Mucosa of stomach (tissue), 1 donor: Measurements from ENCODE around the gene NKRF.

Experiments used
- H3K27me3 ChIP-seq: one replicate; pipeline ENCODE4 v1.7.0; 2013; ENCODE audit warnings: mild to moderate bottlenecking, low read length; ENCODE audit not compliant: control insufficient read depth, insufficient read depth
- H3K36me3 ChIP-seq: one replicate; pipeline ENCODE4 v1.7.0; 2013; ENCODE audit warnings: low read length; ENCODE audit not compliant: control insufficient read depth, insufficient read depth
- H3K4me1 ChIP-seq: one replicate; pipeline ENCODE4 v1.7.0; 2013; ENCODE audit warnings: mild to moderate bottlenecking, low read length; ENCODE audit not compliant: control insufficient read depth, insufficient read depth
- H3K4me3 ChIP-seq: one replicate; pipeline ENCODE4 v1.7.0; 2013; ENCODE audit warnings: low read length
- H3K9ac ChIP-seq: one replicate; pipeline ENCODE4 v1.7.0; 2013; ENCODE audit warnings: mild to moderate bottlenecking, low read length, moderate library complexity
- H3K9me3 ChIP-seq: one replicate; pipeline ENCODE4 v1.7.0; 2013; ENCODE audit warnings: mild to moderate bottlenecking, low read length, moderate library complexity; ENCODE audit not compliant: control insufficient read depth
- donor health status: Pancreatic carcinoma.

Gene NKRF

DNA sequence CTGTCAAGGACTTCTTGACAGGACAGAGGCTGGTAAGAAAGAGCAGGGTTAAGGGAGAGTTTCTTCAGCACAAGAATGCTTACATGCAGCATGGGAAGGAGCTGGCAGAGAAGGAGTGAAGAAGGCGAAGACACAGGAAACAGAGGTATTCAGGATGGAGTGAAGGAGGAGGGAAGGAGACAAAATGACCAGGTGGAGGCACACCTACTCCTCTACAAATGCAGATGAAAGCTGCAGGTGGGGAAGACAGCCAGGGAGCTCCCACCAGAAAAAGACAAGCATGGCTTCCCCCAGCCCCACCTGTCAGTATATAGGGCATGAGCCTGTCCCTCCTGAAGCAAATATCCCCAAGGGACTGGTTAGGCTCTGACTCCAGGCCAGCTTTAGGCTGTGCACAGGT, 29.6 kb upstream of the NKRF start:
- no peaks in the 10 kb centered on the region for H3K9me3 ChIP-seq
- no peaks in the 10 kb centered on the region for H3K4me1 ChIP-seq
- no peaks in the 10 kb centered on the region for H3K27me3 ChIP-seq
- no peak overlapping the region for H3K9ac ChIP-seq
- H3K4me3 ChIP-seq = no peak overlapping the region
- no peaks in the 10 kb centered on the region for H3K36me3 ChIP-seq

DNA sequence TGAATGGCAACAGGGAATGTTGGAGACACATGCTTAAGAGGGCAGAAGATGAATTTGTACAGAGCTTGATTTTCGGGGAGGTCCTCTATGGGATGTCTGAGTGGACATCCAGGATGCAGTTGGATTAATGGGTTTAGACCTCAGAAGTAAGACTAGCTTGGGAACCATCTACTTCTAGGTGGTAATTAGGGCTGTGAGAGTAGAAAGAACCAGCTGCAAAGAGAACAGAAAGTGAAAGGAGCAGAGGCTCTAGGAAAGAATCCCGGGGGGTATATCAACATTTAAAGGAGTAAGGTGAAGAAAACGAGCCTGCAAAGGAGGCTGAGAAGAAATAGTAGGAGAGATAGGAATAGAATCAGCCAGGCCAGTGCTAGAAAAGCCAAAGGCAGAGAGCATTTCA, 29.0 kb upstream of the NKRF start:
- Histone ChIP-seq H3K9me3 (no peaks in the 10 kb centered on the region), H3K9ac (no peak overlapping the region), H3K4me1 (no peaks in the 10 kb centered on the region), H3K27me3 (no peaks in the 10 kb centered on the region), H3K4me3 (no peak overlapping the region), H3K36me3 (no peaks in the 10 kb centered on the region)

DNA sequence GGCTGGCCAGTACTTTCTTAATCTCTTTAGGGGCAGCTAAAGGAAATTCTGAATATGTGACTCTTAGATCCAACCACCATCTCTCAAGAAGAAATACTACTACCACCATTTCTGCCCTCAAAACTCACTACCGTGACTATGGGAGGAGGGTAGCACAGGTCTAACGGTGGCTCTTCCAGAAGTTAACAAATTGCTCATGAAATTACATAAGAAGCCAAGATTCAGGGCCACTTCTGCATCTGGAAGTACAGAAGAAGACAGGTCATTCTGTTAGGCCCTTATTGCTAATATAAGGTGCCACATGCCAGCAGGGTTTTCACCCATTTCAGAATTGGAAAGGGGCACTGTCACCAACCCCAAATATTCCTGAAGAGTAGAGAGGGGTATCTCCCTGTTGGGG, 19.6 kb upstream of the NKRF start:
- Histone ChIP-seq H3K9ac (no peak overlapping the region), H3K9me3 (no peaks in the 10 kb centered on the region), H3K4me1 (no peaks in the 10 kb centered on the region), H3K36me3 (no peaks in the 10 kb centered on the region), H3K4me3 (no peak overlapping the region), H3K27me3 (no peaks in the 10 kb centered on the region)

DNA sequence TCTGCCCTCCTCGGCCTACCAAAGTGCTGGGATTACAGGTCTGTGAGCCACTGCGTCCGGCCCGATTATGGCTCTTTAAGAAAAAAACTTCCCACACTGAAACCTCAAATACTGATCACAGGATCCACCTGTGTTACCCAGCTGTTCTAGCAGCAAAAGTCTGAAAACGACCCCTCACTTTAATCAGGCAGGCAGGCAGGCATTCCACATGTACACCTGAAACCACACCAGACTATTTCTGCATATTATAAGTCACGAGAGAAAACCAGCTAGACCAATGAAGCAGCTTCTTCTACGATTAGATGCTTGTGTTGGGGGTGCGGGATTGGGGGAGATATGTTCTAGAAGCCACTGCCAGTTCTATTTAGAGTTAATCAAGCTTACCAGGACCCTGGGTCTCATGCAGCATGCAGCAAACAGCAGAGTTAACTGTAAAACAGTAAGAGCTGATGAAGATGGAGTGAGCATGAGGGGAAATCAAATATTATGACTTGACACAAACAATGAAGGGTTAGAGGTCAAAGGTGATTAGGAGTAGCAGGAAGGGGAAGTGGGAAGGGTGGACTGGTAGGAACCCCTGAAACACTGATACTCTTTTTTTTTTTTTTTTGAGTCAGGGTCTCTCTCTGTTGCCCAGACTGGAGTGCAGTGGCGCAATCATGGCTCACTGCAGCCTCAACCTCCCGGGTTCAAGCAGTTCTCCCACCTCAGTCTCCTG, 18.9 kb upstream of the NKRF start:
- no peaks in the 10 kb centered on the region for H3K9me3 ChIP-seq
- no peaks in the 10 kb centered on the region for H3K36me3 ChIP-seq
- no peak overlapping the region for H3K4me3 ChIP-seq
- H3K27me3 ChIP-seq = no peaks in the 10 kb centered on the region
- no peaks in the 10 kb centered on the region for H3K4me1 ChIP-seq
- H3K9ac ChIP-seq = no peak overlapping the region

DNA sequence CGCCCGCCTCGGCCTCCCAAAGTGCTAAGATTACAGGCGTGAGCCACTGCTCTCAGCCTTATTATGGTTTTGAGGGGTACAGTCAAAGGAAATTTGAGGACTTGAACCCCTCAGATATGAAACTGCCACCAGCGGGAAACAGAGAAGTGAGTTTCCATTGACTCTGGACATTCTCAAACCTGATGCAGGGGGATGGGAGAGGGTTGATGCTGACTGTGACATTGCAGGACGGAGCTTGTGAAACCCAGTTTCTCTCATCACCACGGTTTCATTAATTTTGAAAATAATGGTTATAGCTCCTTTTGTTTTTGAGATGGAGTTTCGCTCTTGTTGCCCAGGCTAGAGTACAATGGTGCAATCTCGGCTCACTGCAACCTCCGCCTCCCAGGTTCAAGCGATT, 18.2 kb upstream of the NKRF start:
- no peak overlapping the region for H3K4me3 ChIP-seq
- no peaks in the 10 kb centered on the region for H3K9me3 ChIP-seq
- H3K4me1 ChIP-seq = no peaks in the 10 kb centered on the region
- no peak overlapping the region for H3K9ac ChIP-seq
- H3K36me3 ChIP-seq = no peaks in the 10 kb centered on the region
- H3K27me3 ChIP-seq = no peaks in the 10 kb centered on the region

DNA sequence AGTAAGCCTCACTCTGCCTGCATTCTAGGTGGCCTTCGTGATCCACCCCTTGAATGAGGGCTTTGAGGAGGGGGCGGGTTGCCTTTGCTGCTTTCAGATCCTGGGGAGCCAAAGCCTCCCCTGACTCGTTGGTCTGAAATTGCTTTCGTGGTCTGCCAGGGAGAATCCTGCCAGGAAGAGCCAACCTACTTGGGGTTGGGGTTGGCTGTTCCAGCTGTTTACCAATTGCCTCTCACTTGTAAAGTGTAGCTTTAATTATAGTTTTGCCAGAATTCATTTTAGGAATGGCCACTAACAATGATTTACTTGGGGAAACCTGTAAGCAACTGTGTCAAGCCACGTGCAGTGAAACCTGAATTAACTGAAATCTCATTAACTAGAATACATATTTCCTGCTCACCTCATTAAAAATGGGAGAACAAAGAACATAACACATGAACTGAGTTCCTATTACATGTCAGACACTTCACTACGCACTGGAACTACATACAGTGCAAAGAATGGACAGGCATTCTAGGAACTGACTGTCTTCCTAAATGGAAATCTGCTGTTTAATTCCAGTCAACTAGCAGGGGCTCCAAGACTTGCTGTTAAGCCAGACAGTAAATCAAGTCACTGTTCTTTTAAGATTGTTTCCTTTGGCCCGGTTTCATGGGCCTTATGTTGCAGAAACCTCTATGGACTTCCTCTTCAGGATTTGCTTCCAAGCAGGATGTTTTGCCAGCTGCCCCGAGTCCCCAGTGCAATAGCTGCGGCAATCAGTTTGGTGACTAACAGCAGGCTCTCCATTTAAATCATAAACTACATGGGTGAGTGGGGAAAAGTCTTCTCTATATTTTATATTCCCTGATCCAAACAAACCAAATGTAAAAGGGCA, 16.4 kb upstream of the NKRF start:
- Histone ChIP-seq H3K27me3 (no peaks in the 10 kb centered on the region), H3K36me3 (no peaks in the 10 kb centered on the region), H3K4me1 (no peaks in the 10 kb centered on the region), H3K4me3 (no peak overlapping the region), H3K9ac (no peak overlapping the region), H3K9me3 (no peaks in the 10 kb centered on the region)

DNA sequence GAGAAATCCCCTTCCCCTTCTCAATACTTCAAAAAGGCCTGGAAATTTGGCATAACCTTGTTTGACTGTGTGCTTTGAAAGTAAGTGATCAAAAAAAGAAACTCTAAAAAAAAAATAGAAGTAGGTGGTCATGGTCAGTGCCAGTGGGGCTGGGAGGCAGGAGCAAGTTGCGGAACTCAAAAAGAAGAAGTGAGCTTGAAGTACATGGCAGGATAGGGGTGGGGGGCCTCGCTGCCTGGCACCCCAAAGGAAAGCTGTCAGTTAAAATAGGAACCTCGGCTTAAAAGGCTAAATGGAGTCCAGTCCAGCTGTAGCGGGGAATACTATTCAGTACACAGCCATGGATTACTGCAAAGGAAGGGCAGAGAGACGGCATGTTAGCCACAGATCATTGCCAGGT, 12.2 kb upstream of the NKRF start:
- H3K4me1 ChIP-seq = no peaks in the 10 kb centered on the region
- H3K9ac ChIP-seq = no peak overlapping the region
- H3K9me3 ChIP-seq = no peaks in the 10 kb centered on the region
- H3K27me3 ChIP-seq = no peaks in the 10 kb centered on the region
- no peaks in the 10 kb centered on the region for H3K36me3 ChIP-seq
- H3K4me3 ChIP-seq = no peak overlapping the region

DNA sequence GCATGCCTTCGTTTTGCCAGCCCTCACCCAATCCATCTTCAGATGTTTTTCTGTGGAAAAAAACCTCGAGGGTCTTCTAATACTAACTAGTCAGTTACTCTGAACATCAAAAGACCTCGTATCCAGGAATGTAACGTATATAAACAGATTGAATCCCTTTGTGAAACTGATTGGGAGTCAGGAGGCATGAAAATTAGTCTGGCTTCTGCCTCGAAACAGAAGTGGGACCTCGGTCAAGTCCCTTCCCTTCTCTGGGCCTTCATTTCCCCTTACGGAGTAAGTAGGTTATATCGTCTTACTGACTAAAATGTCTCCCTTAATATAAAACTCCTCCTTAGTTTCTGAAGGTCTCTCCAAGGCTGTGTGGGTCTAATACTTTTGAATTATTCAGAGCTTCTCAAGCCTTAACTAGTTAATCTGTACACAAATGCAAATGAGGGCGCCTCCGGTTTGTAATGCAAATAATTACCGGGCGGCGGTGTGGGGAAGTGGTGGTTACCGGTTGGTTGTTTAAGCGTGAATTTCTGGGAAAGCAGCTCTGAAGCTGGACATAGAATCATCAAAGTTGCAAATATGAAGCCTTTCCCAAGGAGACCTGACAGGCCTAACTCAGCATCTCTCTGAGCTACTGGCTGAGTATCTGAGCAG, 11.4 kb upstream of the NKRF start:
- no peaks in the 10 kb centered on the region for H3K36me3 ChIP-seq
- no peaks in the 10 kb centered on the region for H3K27me3 ChIP-seq
- H3K9ac ChIP-seq = no peak overlapping the region
- H3K4me3 ChIP-seq = no peak overlapping the region
- H3K4me1 ChIP-seq = no peaks in the 10 kb centered on the region
- H3K9me3 ChIP-seq = no peaks in the 10 kb centered on the region

DNA sequence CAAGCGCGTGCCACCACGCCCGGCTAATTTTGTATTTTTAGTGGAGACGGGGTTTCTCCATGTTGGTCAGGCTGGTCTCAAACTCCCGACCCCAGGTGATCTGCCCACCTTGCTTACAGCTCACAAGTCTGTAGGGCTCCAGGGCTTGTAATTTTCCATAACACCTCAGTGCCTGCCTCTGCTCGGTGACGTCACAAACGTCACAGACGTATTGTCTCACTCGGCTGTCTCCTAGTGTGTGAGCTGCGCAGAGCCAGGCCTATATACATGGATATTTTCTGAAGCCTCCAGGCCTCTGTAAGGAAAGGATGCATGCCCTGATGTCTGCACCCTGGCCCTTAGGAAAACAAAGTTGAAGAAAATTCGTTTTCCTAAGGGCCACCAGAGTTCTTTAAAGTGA, 8.6 kb upstream of the NKRF start:
- Histone ChIP-seq H3K4me3 (no peak overlapping the region), H3K9ac (no peak overlapping the region), H3K36me3 (no peaks in the 10 kb centered on the region), H3K9me3 (no peaks in the 10 kb centered on the region), H3K4me1 (no peaks in the 10 kb centered on the region), H3K27me3 (no peaks in the 10 kb centered on the region)

DNA sequence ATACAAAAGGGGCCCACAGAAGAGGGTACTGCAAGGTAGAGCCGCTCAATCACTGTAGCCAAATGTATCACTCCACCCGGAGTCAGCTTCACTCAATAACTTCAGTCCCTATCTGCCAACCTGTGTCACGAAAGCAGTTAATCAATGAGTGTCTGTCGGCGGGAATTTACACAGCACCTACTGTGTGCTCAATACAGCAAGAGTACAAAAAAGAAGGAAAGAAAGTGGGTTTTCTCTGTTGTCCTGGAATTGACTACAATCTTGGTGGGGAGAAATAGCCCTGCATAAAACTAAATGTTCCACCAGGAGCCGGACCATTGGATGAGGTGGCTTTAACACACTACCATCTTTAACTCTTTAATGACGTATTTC, 780 bp upstream of the NKRF start:
- H3K9ac ChIP-seq = peak overlapping the region; percentile 77
- peaks cover 11% of the 10 kb centered on the region for H3K4me1 ChIP-seq
- no peaks in the 10 kb centered on the region for H3K9me3 ChIP-seq
- H3K4me3 ChIP-seq = peak overlapping the region; percentile 14
- no peaks in the 10 kb centered on the region for H3K27me3 ChIP-seq
- no peaks in the 10 kb centered on the region for H3K36me3 ChIP-seq

DNA sequence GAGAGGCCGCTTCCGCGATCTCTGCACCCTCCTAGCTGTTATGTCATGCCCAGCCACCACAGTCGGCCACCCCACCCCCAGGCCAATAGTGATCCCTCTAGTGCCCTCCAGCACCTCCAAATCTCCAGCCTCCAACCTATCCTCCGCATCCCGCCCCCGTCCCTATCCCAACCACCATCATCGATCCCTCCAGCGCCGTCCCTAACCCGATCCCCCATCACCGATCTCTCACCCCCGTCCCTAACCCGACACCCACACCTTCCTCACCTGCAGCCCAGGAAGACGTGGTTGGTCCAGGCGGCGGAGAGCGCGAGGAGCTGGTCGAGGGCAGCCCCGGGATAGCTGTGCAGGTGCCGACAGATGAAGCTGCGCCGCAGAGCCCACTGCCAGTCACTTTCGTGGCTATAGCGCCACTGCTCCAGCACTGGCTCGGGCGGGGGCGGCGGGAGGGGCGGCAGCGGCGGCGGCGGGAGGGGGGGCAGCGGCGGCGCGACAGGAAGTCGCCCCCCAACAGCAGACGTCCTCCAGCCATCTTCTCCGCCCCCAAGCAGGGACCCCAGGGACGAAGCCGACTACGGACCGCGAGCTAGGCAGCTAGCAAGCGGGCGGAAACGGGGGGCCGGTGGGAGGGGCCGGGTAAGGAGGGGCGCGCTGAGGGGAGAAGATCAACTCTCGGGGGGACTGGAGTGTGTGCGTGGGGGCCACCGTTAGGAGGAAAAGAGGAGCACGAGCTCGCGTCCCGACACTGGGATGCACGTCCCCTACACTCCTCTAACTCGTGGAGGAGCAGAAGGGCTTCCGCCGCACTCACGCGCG, 552 bp downstream of the NKRF start:
- peaks cover 11% of the 10 kb centered on the region for H3K4me1 ChIP-seq
- H3K9ac ChIP-seq = peak overlapping the region; percentile 77
- H3K36me3 ChIP-seq = no peaks in the 10 kb centered on the region
- H3K4me3 ChIP-seq = peak overlapping the region; percentile 63
- no peaks in the 10 kb centered on the region for H3K9me3 ChIP-seq
- no peaks in the 10 kb centered on the region for H3K27me3 ChIP-seq
